Adrenal gland (tissue), 5 donors: Measurements from ENCODE around the gene LPIN1.

Experiments
- POLR2A ChIP-seq, 2 donors: fragments of 450-650 bp; IDR thresholded peaks; one replicate each; pipeline ENCODE4 v1.6.1; 2017; ENCODE audit warnings: antibody characterized with exemption in 2 of 2, mild to moderate bottlenecking in 2 of 2, moderate library complexity in 1 of 2
- TF ChIP-seq, protein P1 (sequence below), 6 experiments: fragments of 450-650 bp in 4 of 6; fragments of 200-600 bp in 2 of 6; sonication (generic) in 1 of 6; IDR thresholded peaks; 1 replicate in 5 of 6; 2 replicates in 1 of 6; pipeline versions ENCODE4 v1.5.1 to v1.8.0; 2016 to 2021; ENCODE audit warnings: antibody characterized with exemption in 6 of 6, mild to moderate bottlenecking in 2 of 6, moderate library complexity in 1 of 6
- donor health status: DM: no; HTN: no; CAD: no.

DNA sequence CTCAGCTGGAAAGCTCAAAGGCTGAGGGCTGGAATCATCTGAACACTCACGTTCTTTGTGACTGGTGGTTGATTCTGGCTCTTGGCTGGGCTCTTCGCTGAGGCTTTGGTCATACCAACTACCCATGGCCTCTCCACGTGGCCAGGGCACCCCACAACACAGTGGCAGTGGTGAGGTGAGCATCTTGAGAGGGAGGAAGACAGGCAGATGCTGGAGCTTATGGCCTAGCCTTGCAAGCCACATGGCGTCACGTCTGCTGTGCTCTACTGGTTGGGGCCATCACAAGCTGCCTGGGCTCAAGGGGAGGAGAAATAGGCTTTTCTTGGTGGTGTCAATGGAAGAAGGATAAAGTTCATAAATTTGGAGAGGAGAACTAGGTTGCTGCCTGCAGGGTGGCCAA lies 19.6 kb downstream of the LPIN1 start:
- TF ChIP-seq, protein P1, sequence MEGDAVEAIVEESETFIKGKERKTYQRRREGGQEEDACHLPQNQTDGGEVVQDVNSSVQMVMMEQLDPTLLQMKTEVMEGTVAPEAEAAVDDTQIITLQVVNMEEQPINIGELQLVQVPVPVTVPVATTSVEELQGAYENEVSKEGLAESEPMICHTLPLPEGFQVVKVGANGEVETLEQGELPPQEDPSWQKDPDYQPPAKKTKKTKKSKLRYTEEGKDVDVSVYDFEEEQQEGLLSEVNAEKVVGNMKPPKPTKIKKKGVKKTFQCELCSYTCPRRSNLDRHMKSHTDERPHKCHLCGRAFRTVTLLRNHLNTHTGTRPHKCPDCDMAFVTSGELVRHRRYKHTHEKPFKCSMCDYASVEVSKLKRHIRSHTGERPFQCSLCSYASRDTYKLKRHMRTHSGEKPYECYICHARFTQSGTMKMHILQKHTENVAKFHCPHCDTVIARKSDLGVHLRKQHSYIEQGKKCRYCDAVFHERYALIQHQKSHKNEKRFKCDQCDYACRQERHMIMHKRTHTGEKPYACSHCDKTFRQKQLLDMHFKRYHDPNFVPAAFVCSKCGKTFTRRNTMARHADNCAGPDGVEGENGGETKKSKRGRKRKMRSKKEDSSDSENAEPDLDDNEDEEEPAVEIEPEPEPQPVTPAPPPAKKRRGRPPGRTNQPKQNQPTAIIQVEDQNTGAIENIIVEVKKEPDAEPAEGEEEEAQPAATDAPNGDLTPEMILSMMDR (IDR thresholded peaks at IDR 0.05) = no peak
- no peak for TF ChIP-seq POLR2A (IDR thresholded peaks at IDR 0.05)
